Hematopoietic multipotent progenitor cell treated with erythropoietin and hydrocortisone succinate and interleukin-3 and kit ligand, for 4 days (in vitro differentiated cells): Measurements from ENCODE around the gene HAUS6.
A peak's percentile ranks its signal among the peaks of the same experiment; 100 is the strongest.
"Not testable (repeated sequence)": the region's sequence is repeated elsewhere in the genome, so short reads cannot be mapped to it uniquely, and the experiment has no call there.

Experiments
- DNase-seq: peaks from one replicate; pipeline ENCODE4 v3.0.0-alpha.2; 2015

Gene HAUS6, protein sequence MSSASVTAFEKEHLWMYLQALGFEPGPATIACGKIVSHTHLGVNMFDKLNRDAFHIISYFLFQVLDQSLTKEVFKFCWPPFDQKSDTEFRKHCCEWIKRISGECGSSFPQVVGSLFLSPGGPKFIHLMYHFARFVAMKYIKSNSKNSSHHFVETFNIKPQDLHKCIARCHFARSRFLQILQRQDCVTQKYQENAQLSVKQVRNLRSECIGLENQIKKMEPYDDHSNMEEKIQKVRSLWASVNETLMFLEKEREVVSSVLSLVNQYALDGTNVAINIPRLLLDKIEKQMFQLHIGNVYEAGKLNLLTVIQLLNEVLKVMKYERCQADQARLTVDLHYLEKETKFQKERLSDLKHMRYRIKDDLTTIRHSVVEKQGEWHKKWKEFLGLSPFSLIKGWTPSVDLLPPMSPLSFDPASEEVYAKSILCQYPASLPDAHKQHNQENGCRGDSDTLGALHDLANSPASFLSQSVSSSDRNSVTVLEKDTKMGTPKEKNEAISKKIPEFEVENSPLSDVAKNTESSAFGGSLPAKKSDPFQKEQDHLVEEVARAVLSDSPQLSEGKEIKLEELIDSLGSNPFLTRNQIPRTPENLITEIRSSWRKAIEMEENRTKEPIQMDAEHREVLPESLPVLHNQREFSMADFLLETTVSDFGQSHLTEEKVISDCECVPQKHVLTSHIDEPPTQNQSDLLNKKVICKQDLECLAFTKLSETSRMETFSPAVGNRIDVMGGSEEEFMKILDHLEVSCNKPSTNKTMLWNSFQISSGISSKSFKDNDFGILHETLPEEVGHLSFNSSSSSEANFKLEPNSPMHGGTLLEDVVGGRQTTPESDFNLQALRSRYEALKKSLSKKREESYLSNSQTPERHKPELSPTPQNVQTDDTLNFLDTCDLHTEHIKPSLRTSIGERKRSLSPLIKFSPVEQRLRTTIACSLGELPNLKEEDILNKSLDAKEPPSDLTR

DNA sequence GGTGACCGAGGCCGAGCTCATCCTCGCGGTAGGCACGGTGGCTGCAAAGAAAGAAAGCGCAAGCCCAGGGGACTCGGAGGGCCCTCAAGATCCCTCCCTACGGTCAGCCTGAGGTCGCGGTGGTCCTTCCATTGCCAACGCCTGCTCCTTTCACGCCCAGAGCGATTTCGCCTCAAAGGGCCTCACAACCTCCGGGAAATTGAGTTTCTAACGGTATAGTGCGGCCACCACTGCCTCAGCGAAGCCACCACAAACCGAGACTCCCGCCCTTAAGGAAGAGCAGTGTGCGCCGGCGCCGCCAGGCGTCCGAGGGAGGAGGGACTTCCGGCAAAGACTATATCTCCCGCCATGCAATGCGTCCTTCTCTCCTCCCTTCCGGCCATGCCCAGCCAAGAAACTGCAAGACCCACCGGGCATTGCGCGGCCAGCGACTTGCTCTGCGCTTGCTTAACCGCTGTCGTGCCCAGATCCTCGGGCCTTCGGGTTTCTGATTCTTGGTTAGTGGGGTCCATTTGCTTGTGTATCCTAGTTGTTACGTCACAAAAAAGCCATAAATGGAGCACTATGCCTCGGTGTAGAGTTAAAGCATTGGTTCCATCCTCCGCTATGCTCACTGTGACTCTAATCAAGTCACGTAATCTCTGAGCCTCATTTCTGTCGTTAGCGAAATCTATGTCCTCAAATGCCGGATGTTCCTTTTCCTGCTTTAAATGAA is at the start of gene HAUS6:
Gene HAUS6 (minus strand): TSS at position 274 of the 715 bp plus-strand sequence. CDS start 253 bp downstream, at position 21.
- peak; percentile 99 for DNase-seq

DNA sequence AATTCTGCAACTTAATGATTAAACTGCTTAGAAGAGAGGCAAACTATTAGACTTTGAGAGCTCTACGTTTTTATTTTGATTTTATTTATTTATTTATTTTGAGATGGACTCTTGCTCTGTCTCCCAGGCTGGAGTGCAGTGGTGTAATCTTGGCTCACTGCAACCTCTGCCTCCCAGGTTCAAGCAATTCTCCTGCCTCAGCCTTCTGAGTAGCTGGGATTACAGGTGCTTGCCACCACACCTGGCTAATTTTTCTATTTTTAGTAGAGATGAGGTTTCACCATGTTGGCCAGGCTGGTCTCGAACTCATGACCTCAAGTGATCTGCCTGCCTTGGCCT is 49.4 kb upstream of the HAUS6 start:
- DNase-seq = not testable (repeated sequence)

DNA sequence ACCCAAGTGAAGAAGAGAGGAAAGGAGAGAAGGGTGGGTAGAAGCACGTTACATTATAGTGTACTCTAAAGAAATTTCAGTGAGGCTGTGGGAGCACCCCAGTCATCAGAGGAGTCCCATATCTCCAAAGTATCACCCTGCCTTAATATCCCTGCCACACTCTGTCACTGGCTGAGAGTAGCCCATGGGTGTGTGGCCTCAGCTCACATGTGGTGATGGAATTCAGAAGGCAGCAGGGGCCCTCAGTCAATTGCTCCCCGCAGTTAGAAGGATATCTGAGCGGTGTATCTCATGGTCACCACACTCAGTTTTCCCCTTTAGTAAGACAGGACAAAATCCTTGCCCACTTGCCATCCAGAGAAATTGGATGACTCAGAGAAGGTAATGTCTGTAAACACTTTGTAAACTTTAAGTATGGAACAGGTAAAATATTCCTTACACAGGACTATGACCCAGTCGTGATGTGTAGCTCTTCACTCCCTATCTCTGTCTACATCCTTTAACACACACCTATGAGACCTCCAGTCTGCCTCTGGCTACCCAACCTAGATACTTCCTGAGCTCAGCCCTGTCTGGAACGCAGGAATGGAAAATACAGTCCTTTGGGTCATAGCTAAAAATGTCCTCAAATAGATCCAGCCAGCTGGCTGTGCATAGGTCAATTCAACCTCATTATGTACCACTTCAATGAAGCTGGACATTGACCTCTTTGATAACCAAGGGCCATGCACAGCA is 48.9 kb upstream of the HAUS6 start:
- DNase-seq = no peak

DNA sequence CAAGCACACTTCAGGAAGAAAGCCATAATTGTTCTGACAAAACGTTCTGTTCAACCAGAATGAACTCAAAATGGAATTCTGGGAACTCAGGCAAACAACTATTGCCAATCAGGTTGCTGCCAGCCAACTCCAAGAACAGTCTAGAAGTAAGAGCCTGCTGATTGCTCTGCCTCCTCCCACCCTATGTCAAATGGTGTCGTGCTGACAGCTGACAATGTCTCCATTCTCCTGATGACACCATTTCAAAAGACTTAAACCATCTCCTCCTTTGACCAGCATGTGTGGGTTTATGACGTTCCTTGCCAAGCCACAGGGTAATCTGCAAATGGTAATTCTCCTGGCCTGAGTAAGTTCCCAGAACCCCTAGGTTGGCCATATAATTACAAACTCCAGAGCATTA is 46.5 kb upstream of the HAUS6 start:
- no peak for DNase-seq

DNA sequence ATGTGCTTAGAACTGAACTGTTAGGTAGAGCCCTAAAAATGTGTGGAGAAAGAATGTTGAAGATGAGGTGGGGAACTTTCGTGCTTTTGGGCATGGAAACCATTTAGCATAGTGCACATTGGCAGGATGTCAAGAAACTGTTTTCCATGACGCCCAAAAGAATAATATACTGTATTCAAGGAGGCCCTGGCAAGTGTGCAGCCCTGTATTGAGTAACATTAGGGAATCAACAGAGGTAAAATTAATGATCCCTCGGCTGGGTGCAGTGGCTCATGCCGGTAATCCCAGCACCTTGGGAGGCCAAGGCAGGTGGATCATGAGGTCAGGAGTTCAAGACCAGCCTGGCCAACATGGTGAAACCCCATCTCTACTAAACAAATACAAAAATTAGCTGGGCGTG is 45.5 kb upstream of the HAUS6 start:
- no peak for DNase-seq

DNA sequence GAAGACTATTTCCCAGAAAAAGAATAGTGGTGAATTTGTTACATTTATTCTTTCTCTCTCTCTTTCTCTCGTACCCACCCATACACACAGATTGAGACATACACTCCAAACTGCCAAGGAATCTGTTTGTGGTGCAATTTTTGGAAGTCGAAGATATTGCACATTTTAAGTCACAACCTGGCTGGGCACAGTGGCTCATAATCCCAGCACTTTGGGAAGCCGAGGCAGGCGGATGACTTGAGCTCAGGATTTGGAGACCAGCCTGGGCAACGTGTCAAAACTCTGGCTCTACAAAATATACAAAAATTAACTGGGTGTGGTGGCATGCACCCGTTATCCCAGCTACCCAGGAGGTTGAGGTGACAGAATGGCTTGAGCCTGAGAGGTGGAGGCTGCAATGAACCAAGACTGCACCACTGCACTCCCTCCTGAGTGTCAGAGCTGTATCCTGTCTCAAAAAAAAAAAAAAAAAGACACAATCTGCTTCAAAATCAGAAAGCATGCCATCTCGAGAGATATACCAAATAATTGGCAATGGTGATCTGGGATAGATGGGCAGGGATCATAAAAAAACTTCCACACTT is 43.8 kb upstream of the HAUS6 start:
- no peak for DNase-seq

DNA sequence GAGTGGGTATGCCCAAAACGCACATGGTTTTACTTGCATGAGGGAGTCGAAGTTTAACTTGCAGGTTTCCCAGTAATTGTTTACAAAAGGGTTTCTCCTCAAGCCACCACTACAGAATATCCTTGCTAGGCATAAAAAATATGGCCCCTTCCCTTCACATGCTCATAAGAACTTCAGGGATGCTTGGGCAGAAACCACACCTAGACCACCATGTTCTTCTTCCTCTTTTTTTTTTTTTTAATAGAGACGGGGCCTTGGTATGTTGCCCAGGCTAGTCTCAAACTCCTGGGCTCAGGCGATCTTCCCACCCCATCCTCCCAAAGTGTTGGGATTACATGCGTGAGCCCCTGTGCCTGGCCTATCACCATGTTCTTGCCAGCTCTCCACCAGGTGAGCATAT is 43.2 kb upstream of the HAUS6 start:
- peak; percentile 60 for DNase-seq

DNA sequence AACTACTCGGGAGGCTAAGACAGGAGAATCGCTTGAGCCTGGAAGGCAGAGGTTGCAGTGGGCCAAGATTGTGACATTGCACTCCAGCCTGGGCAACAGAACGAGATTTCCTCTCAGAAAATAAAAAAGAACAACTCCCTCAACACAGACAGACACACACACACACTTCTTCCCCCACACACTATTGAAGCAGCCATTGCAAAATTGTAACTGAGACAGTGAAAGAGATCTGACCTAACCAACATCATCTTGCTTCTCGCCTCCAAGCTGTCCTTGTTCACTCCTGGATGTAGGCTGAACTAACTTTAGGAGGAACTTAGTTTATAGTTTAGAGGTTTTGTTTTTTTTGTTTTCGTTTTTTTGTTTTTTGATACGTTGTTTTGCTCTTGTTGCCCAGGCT is 37.6 kb upstream of the HAUS6 start:
- no peak for DNase-seq

DNA sequence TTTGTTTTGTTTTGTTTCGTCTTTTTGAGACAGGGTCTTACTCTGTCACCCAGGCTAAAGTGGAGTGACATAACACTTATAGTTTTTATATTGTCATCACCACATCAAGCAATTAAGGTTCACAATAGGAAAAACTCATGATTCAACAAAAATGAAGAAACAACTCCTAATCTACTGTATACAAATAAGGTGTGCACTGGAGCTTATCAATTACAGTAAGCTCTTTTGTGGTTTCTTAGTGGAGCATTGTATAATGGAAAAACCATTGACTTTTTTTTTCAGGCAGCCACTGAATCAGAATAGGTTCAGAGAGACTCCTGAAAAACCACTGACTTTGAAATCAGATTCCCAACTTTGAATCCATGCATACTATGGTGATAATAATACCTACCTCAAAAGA is 35.4 kb upstream of the HAUS6 start:
- DNase-seq = peak; percentile 56

DNA sequence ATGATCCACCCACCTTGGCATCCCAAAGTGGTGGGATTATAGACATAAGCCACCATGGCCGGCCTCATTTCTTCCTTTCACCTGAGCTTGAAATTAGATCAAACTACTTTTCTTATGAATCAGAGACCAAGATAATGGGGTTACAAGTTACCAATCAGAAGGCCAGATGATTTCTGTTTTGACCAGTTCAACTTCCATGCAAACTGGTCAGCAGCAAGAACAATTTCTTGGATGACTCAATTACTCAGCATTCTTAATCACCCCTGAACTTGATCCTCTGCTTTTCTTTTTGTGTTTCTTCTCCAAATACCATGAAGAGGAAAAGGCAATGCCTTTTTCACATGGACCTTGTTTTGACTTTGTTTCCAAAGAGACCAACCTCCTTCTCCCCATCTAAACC is 34.6 kb upstream of the HAUS6 start:
- DNase-seq = no peak

DNA sequence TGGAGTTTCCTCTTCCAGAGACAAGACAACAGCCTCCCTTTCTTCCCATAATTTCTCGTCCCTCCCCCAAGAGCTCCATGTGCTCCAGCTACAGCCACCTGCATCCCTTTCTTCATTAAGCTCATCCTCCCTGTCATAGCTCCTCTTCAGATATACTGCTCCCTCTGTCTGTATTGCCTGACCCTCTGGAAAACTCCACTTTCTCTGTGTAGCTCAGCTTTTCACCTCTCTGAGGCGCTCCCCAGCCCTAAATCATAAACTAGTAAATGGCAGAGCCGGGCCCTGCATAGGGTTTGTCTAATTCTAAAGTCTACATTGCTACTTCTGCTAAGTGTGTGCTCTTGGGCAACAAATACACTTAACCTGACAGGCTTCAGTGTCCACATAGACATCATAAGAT is 33.4 kb upstream of the HAUS6 start:
- no peak for DNase-seq

DNA sequence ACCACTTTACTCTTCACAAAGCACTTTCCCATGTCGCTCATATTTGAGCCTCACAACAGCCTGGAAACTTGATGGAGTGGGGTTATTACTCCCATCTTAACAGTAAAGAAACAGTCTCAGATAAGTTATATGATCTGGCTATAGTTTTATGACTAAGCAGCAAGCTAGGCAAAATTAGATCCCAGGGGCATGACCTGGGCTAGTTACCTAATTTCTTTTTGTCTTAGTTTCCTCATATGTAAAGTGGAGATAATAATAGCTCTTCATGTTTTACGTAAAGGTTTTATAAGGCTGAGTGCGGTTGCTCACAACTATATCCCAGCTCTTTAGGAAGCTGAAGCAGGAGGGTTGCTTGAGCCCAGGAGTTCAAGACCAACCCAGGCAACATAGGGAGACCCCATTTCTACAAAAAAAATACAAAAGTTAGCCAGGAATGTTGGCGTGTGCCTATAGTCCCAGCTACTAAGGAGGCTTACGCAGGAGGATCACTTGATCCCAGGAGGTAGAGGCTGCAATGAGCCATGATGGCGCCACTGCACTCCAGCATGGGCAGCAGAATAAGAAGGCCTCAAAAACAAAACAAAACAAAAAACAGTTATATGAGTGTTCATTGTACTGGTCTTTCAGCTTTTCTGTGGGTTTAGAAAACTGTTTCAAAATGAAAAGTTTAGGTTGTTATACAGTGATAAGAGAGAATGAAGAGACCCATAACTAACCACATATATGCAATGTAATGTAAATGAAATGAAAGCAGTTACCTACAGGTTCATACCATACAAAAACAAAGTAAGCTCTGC is 31.0 kb upstream of the HAUS6 start:
- no peak for DNase-seq

DNA sequence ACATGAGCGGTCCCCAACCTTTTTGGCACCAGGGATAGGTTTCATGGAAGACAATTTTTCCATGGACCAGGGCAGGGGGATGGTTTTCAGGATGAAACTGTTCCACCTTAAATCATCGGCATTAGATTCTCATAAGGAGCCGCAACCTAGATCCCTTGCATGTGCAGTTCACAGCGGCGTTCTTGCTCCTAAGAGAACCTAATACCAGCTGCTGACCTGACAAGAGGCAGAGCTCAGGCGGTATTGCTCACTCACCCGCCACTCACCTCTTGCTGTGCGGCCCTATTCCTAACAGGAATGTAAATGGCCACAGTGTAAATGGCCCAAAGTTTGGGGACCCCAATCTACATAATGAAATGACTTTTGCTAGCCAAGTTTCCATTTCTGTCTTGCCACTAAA is 27.7 kb upstream of the HAUS6 start:
- DNase-seq = no peak

DNA sequence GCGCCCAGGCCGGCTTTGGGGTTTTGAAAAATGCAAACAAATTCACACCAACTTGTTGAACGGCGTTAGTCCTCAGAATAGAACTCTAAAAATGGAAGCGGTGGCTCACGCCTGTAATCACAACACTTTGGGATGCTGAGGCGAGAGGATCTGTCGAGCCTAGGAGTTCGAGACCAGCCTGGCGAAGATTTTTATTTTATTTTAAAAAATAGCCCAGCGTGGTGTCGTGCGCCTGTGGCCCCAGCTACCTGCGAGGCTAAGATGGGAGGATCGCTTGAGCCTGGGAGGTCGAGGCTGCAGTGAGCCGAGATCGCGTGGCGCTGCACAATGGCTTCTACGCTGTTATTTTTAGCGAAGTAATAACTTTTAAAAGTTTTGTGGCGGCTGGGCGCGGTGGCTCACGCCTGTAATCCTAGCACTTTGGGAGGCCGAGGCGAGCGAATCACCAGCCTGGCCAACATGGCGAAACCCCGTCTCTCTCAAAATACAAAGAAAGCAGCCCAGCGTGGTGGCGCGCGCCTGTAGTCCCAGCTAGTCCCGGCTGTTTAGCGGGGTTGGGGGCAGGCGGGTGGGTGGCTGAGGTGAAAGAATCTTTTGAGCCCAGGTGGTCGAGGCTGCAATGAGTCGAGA is 25.3 kb upstream of the HAUS6 start:
- peak; percentile 59 for DNase-seq

DNA sequence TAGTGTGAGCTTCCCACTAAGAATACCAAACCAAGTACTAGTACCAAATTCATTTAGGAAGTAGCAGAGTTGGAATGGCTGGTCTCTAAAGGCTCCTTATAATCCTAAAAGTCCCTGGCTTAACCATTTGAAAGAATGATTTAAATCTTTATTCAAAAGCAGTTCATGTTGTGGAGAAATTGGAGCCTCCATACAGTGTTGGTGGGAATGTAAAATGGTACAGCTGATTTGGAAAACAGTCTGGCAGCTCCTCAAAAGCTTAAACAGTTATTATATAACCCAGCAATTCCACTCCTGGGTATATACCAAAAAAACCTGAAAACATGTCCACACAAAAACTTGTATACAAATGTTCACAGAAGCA is 21.7 kb upstream of the HAUS6 start:
- no peak for DNase-seq

DNA sequence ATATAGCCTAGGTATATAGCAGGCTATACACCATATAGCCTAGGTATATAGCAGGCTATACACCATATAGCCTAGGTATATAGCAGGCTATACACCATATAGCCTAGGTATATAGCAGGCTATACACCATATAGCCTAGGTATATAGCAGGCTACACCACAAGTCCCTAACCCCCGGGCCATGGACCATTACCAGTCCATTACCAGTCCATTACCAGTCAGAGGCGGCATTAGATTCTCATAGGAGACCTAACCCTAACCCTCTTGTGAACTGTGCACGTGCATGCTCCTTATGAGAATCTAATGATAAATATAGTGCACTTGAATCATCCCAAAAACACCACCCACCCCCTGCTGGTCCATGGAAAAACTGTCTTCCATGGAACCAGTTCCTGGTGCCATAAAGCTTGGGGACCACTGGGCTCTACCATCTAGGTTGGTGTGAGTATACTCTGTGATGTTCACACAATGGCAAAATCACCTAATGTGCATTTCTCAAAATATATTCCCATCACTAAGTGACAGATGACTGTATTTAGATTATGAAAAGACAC is 19.9 kb upstream of the HAUS6 start:
- DNase-seq = no peak

DNA sequence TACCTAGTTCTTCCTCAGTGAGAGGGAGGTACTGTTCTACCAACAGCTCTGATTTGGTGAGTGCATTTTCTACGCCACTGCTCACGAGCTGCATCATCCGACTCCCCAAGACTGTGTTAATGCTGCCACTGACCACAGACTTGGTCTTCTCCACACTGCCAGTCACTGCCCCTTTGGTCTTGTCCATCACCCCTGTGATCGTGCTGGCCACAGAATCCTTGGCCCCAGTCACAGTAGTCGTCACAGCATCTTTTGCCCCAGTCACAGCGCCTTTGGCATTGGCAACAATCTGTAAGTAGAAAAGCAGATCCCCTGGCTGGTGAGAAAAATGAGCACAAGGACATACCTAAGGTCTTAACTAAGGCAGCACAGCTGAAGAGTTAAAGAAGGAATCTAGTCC is 18.2 kb upstream of the HAUS6 start:
- no peak for DNase-seq

DNA sequence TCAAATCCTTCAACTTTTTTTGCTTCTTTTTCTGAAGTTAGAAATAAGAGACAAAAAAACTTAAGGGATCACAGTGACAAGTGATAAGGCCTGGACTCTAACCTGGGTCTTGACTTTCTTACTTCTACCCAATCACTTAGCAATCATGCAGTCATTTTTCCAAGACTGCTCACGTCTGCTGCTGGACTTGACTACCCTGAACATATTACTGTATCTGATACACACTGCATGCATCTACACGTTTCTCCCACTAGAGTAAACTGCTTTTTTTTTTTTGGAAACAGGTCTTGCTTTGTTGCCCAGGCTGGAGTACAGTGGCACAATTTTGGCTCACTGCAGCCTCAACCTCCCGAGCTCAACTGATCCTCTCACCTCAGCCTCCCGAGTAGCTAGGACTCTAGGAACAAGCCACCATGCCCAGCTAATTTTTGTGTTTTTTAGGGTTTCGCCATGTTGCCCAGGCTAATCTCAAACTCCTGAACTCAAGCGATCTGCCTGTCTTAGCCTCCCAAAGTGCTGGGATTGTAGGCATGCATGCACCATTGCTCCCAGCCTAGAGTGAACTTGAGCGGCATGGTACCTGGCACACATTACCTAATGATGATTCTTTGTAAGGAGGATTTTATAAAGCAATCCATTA is 17.2 kb upstream of the HAUS6 start:
- DNase-seq = no peak

DNA sequence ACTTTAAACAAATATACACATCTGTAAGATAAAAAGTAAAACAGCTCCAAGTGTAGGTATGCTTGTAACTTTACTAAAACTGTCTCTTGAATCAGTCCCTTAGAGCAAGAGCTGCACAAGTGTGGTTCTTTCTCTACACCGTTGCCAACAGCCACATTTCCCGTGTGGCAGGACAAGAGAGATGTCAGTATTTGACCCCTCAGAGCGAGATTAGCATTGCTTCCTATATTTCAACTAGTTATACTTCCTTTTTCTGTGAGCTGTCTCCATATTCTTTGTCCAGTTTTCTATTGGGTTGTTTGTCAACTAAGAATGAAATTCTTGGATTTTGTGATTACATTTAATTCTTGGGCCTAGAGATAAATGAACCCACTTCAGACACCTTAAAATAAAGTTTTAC is 16.5 kb upstream of the HAUS6 start:
- DNase-seq = peak; percentile 62

DNA sequence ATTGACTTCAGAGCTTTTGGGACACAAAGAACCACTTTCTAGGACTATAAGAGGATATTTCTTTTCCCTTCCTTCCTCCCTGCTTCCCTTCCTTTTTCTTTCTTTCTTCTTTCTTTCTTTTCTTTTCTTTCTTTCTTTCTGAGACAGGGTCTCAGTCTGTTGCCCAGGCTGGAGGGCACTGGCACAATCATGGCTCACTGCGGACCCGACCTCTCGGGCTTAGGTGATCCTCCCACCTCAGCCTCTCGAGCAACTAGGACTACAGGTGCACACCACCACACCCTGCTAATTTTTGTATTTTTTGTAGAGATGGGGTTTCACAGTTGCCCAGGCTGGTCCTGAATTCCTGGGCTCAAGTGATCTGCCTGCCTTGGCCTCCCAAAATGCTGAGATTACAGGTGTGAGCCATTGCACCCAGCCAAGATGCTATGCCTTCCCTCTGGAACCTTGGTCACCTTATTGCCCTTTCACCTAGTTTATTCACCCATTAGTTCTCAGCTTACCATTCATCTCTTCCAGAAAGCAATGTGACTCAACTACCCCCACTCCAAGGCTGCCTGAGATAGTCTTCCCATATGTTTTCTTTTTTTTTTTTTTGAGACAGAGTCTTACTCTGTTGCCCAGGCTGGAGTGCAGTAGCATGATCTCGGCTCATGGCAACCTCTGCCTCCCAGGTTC is 14.5 kb upstream of the HAUS6 start:
- no peak for DNase-seq
